Mesenteric fat pad (tissue), 1 donor: ENCODE results near the gene DDX31. TPM values are rescaled to one million over a fixed set of nuclear protein-coding genes. Genes with fewer than 3 reads are reported as not detected.

Experiments
- DNase-seq: peaks from one replicate; pipeline ENCODE4 v3.0.0-alpha.2; 2020; ENCODE audit warnings: low spot score
- total RNA-seq: library from RNA; stranded (reverse); fragmentation: NEBNext Ultra II Directional; extraction: Animal tissue kit (Norgen Biotek cat#: 25700); gene quantifications from one replicate; pipeline ENCODE4 v1.2.1, GENCODE V29; 2021
- donor health status: DM: yes; HTN: yes; CAD: no.

Gene DDX31
- total RNA-seq, 1 donor from 2014 or later: 12.7 TPM

DNA sequence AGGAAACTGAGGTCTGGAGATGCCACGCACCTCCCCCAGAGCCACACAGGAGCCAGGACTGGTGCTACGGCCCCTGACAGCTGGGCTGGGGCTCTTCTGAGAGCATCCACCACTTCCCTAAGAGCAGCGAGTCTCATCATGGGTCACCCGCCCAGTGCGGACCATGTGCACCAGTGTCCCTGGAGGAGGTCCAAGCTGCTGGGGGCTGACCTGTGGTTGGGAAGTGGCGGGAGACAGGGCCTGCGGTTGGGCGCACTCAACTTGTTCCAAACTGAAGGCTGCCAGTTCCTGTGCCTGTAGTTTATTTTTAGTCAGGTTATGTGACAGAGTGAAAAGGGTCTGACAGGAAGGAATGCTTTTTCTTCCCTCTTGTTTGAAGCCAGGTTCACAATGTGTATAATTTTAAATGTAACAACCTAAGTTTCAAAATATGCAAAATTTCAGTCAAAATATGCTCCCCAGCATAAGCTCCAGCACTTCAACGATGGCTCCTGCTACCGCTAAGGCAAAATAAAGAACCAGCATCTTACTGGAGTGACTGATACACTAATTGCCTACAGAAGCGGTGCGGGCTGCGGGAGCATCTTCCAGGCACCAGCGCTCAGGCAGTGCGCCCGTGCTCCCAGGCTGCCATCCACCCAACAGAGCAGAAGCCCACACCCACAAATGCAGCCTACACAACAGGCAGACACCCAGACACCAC, 72.6 kb downstream of the DDX31 start:
- peak; percentile 78 for DNase-seq

DNA sequence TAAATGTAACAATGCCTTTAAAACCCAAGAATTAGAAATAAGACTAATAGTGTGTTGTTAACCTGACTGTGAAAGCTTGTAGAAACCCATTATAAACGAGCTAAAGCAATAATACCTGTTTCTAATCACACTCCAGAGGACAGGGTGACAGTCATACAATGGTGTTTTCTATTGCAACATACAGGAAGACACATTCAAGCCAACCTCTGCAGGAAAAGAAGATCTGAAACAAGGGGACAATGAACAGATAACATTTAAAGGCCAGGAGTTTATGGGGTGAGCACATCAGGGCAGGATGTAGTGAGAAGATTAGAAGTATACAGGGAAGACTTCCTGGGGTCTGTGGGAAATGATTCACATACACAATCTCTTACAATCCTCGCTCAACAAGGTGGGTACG, 73.6 kb downstream of the DDX31 start:
- DNase-seq: no peak

GRCh38 chr9:132595319-132595718, 74.5 kb downstream of the DDX31 start:
- peak; percentile 37 for DNase-seq

DNA sequence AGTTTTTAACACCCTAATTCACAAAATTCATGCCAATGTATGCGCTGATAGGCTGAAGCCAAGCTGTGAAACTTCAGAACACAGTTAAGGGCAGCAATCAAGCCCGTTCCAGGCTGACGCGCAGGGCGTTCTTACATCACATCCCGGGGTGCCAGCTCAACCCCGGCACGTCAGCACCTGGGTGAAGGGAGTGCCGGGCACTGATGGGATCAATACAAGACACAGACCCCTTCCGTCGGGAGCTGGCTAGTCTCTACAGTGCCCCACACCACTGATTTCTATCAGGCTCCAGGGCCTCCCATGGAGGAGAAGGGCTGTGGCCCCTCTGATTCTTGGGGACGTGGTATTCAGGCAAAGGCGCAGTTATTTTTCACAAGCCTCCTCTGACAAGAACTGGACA, 75.4 kb downstream of the DDX31 start:
- no peak for DNase-seq

DNA sequence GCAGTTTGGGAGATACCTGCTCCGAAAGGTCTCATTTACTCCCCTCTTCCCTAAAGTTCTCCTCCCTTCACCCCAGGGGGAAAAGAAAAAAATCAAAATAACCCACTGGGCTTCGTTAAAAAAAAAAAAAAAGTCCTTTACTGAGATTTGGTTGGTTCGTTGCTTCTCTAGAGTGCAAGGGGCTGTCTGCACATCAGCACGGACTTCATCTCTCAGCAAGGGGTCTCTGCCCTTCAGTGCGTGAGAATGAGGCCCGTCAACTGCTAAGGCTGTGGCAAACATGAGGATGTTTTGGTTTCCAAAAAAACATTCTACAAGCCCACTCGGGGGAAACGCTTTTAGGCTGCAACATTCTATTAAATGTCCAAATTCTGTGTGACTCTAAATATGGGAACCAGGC, 77.3 kb downstream of the DDX31 start:
- no peak for DNase-seq

DNA sequence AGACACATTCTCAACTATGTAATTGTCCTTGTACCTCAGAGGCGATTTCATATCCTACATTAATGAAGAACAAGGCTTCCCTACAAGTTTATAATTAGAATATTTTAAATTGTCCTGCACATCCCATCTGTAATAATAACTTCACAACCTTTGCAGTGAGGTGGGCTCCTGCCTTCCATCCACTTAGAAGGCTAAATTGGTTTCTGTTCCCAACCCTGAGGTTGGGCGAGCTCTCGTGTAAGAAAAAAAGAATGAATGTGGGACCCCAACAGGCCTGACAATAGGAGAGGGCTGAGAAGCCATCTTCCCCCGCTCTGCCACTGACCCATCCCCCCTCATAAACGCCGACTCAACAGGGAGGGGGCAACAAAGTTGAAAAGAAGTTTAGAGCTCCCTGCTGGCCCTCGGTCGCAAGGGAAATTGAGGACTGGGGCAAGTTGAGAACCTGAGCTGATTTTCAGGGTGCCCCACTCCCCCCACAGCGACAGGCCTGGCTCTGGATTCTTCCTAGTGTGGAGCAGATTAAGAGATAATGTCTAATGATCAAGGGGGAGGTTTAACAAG, 78.0 kb downstream of the DDX31 start:
- no peak for DNase-seq

GRCh38 chr9:132591244-132591643, 78.5 kb downstream of the DDX31 start:
- no peak for DNase-seq

- no peak for DNase-seq
These were observed 79.2 kb downstream of the DDX31 start for GRCh38 chr9:132590318-132591182.

- DNase-seq: no peak
These were observed 79.8 kb downstream of the DDX31 start for GRCh38 chr9:132590037-132590317.

- no peak for DNase-seq
These were observed 80.4 kb downstream of the DDX31 start for GRCh38 chr9:132589148-132590036.

- no peak for DNase-seq
These were observed 81.2 kb downstream of the DDX31 start for GRCh38 chr9:132588501-132589147.

- DNase-seq: no peak
These were observed 81.7 kb downstream of the DDX31 start for GRCh38 chr9:132588098-132588497.

DNA sequence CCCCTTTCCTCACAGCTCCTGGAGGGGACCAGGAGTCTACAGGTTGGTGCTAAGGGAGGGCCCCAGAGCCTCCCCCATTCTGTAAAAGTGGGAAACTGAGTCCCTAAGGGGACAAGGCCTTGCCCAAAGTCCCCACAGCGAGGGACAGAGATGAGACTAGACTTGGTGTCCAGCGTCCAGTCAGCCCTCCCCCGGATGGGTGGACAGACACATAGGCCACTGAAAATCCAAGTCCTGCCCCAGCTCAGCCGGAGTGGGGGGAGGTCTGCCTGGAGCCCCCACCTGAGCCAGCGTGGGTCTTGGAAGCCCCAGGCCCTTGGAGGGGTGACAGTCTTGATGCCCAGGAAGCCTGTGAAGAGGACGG, 82.2 kb downstream of the DDX31 start:
- no peak for DNase-seq

DNA sequence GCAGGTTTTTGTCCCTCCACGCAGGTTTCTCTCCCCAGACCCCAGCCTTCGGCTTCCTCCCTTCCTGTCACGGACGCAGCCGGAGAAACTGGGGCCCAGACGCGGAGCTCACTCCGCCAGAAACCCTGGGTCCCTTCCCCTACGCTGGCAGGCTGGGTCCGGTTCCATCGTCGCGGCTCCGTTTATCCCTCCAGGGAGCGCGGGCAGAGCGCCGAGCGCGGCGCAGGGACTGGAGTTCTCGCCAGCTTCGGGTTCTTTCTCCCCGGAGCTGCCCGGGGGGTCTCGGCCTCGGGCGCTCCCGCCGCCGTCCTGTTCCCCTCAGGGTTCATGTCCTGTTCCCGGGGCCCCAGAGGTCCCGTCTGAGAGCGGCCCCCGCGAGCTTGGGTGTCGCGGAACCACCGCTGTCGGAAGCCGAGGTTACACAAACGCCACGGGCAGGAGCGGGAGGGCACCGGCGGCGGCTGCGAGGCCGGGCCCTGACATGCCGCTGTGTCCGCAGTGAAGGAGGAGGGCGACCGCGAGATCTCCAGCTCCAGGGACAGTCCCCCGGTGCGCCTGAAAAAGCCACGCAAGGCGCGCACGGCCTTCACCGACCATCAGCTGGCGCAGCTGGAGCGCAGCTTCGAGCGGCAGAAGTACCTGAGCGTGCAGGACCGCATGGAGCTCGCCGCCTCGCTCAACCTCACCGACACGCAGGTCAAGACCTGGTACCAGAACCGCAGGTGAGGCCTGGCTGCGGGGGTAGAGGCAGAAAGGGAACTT, 82.8 kb downstream of the DDX31 start:
- no peak for DNase-seq

- DNase-seq: no peak
These were observed 83.6 kb downstream of the DDX31 start for GRCh38 chr9:132585954-132586829.

- no peak for DNase-seq
These were observed 84.9 kb downstream of the DDX31 start for GRCh38 chr9:132584601-132585560.

- DNase-seq: no peak
These were observed 86.0 kb downstream of the DDX31 start for GRCh38 chr9:132583584-132584304.
